HCT116 (cell line): Measurements from ENCODE around the gene TNFRSF19. TPM values are rescaled to one million over a fixed set of nuclear protein-coding genes. Genes with fewer than 3 reads are reported as not detected.

ENCODE experiments used
- ATAC-seq: fragments of 200-7000 bp; cut with Tn5 transposase; 2 replicates; pipeline ENCODE4 v1.9.1; 2020; ENCODE audit warnings: mild to moderate bottlenecking, moderate library complexity
- BruUV-seq: library from RNA; stranded (reverse); fragments of 400-500 nt; replicated peaks from 2 replicates; lab custom pipeline; 2021; lab: Mats Ljungman, UMichigan
- CTCF ChIA-PET: fragments of 300-600 bp; sonication (Branson Sonifier 250); formaldehyde crosslinking; loops from one replicate; lab custom pipeline; 2021; ENCODE audit warnings: antibody characterized with exemption; lab: Charles Lee
- POLR2A ChIA-PET: fragments of 300-600, 350-600 bp; sonication (Branson Sonifier 250); formaldehyde crosslinking; loops from one replicate; lab custom pipeline; 2021; ENCODE audit warnings: antibody characterized with exemption; lab: Charles Lee
- RAD21 ChIA-PET, 2 experiments: fragments of 300-600 bp; sonication (Branson Sonifier 250); formaldehyde crosslinking; loops; one replicate each; lab custom pipeline; 2023; ENCODE audit warnings: low total read pairs in 2 of 2; ENCODE audit not compliant: uncharacterized antibody in 2 of 2, unreplicated experiment in 2 of 2, low non-redundant PET in 1 of 2; lab: Charles Lee
- DNase-seq: peaks from one replicate; pipeline ENCODE4 v3.0.0-alpha.2; 2010; ENCODE audit warnings: low read depth, low spot score
- H2AFZ ChIP-seq: fragments of 200-600 bp; shearing (Covaris generic), sonication (generic); 2 replicates; pipeline ENCODE4 v1.6.1; 2017; ENCODE audit warnings: low read depth, mixed run types, mixed read lengths, antibody characterized with exemption, low read length; ENCODE audit not compliant: poor library complexity, severe bottlenecking
- H3K27ac ChIP-seq: 2 replicates; pipeline ENCODE4 v1.5.1; 2012; ENCODE audit warnings: low read depth, low read length
- H3K27me3 ChIP-seq: fragments of 200-600 bp; sonication (generic); 2 replicates; pipeline ENCODE4 v1.6.1; 2016; ENCODE audit warnings: mixed run types, low read length, mixed read lengths; ENCODE audit not compliant: insufficient read depth
- H3K36me3 ChIP-seq, 2 experiments: fragments of 200-500 bp in 1 of 2; fragments of 200-600 bp in 1 of 2; sonication (Bioruptor generic) in 1 of 2; sonication (generic) in 1 of 2; 2 replicates each; pipeline versions ENCODE4 v1.5.1 to v1.6.1; 2014 to 2016; ENCODE audit warnings: low read length in 2 of 2, inconsistent platforms in 1 of 2, mixed read lengths in 1 of 2, mixed run types in 1 of 2; ENCODE audit not compliant: insufficient read depth in 2 of 2, control insufficient read depth in 1 of 2
- H3K4me1 ChIP-seq, 2 experiments: fragments of 200-600 bp in 1 of 2; sonication (generic) in 1 of 2; 2 replicates each; pipeline versions ENCODE4 v1.5.1 to v1.6.1; 2012 to 2017; ENCODE audit warnings: low read length in 2 of 2, inconsistent platforms in 1 of 2, mild to moderate bottlenecking in 1 of 2, mixed read lengths in 1 of 2, mixed run types in 1 of 2, moderate library complexity in 1 of 2; ENCODE audit not compliant: insufficient read depth in 2 of 2, control insufficient read depth in 1 of 2
- H3K4me2 ChIP-seq: fragments of 200-600 bp; sonication (generic); 2 replicates; pipeline ENCODE4 v1.6.1; 2017; ENCODE audit warnings: mixed run types, low read length, mixed read lengths
- H3K4me3 ChIP-seq, 2 experiments: fragments of 200-600 bp in 1 of 2; sonication (generic) in 1 of 2; replicated peaks in 1 of 2; 2 replicates each; pipeline ENCODE4 v1.5.1; 2011 to 2016; ENCODE audit warnings: low read length in 2 of 2, control low read depth in 1 of 2, low read depth in 1 of 2, mild to moderate bottlenecking in 1 of 2, mixed read lengths in 1 of 2, mixed run types in 1 of 2
- H3K79me2 ChIP-seq: fragments of 200-600 bp; sonication (generic); 2 replicates; pipeline ENCODE4 v1.6.1; 2017; ENCODE audit warnings: mild to moderate bottlenecking, mixed run types, low read length, moderate library complexity, mixed read lengths; ENCODE audit not compliant: insufficient read depth
- H3K9ac ChIP-seq: fragments of 200-600 bp; sonication (generic); 2 replicates; pipeline ENCODE4 v1.6.1; 2016; ENCODE audit warnings: low read length, mixed read lengths
- H3K9me2 ChIP-seq: fragments of 200-600 bp; sonication (generic), shearing (Covaris generic); 2 replicates; pipeline ENCODE4 v1.6.1; 2017; ENCODE audit warnings: mixed run types, mild to moderate bottlenecking, moderate library complexity; ENCODE audit not compliant: insufficient read depth
- H3K9me3 ChIP-seq, 2 experiments: fragments of 200-500 bp in 1 of 2; fragments of 200-600 bp in 1 of 2; sonication (Bioruptor generic) in 1 of 2; sonication (generic) in 1 of 2; 2 replicates each; pipeline ENCODE4 v1.6.1; 2014 to 2017; ENCODE audit warnings: low read length in 2 of 2, mixed read lengths in 2 of 2, inconsistent platforms in 1 of 2, low read depth in 1 of 2, mild to moderate bottlenecking in 1 of 2, mixed run types in 1 of 2, moderate library complexity in 1 of 2; ENCODE audit not compliant: control insufficient read depth in 1 of 2, insufficient read depth in 1 of 2
- H4K20me1 ChIP-seq: fragments of 200-600 bp; sonication (generic), shearing (Covaris generic); 2 replicates; pipeline ENCODE4 v1.6.1; 2017; ENCODE audit warnings: mixed run types, mild to moderate bottlenecking, moderate library complexity; ENCODE audit not compliant: insufficient read depth
- CBX3 ChIP-seq: IDR thresholded peaks from 2 replicates; pipeline ENCODE4 v1.6.1; 2012; ENCODE audit warnings: low read depth
- CEBPB ChIP-seq: IDR thresholded peaks from 2 replicates; pipeline ENCODE4 v1.6.1; 2012; ENCODE audit warnings: low read depth
- CTCF ChIP-seq, 3 experiments: fragments of 200-600 bp in 1 of 3; sonication (generic) in 1 of 3; IDR thresholded peaks in 2 of 3; conservative IDR thresholded peaks in 1 of 3; 2 replicates each; pipeline ENCODE4 v1.5.1; 2012 to 2017; ENCODE audit warnings: low read depth in 2 of 3, low read length in 2 of 3, antibody characterized with exemption in 1 of 3, borderline replicate concordance in 1 of 3, control low read depth in 1 of 3, mild to moderate bottlenecking in 1 of 3, mixed read lengths in 1 of 3, mixed run types in 1 of 3, moderate library complexity in 1 of 3; ENCODE audit not compliant: insufficient read depth in 1 of 3
- EGR1 ChIP-seq: IDR thresholded peaks from 2 replicates; pipeline ENCODE4 v1.6.1; 2012; ENCODE audit warnings: low read depth
- EZH2 ChIP-seq: fragments of 200-600 bp; sonication (generic); IDR thresholded peaks from 2 replicates; pipeline ENCODE4 v1.6.1; 2017; ENCODE audit warnings: antibody characterized with exemption, mixed run types
- EZH2phosphoT487 ChIP-seq: fragments of 200-600 bp; IDR thresholded peaks from 2 replicates; pipeline ENCODE4 v1.6.1; 2018; ENCODE audit warnings: antibody characterized with exemption, borderline replicate concordance
- FOSL1 ChIP-seq: IDR thresholded peaks from 2 replicates; pipeline ENCODE4 v1.6.1; 2012; ENCODE audit warnings: low read depth
- JUND ChIP-seq: IDR thresholded peaks from 2 replicates; pipeline ENCODE4 v1.6.1; 2012
- MAX ChIP-seq: IDR thresholded peaks from 2 replicates; pipeline ENCODE4 v1.6.1; 2012
- POLR2A ChIP-seq: IDR thresholded peaks from 2 replicates; pipeline ENCODE4 v1.7.0; 2011; ENCODE audit warnings: borderline replicate concordance; ENCODE audit not compliant: insufficient read depth, insufficient read length; ENCODE audit errors: extremely low read depth
- POLR2AphosphoS5 ChIP-seq: IDR thresholded peaks from 2 replicates; pipeline ENCODE4 v1.6.1; 2011; ENCODE audit warnings: mild to moderate bottlenecking, low read depth, low read length, moderate library complexity
- RAD21 ChIP-seq: IDR thresholded peaks from 2 replicates; pipeline ENCODE4 v1.6.1; 2012; ENCODE audit warnings: low read depth, mild to moderate bottlenecking
- REST ChIP-seq: IDR thresholded peaks from 2 replicates; pipeline ENCODE4 v1.6.1; 2012; ENCODE audit warnings: low read depth
- SIN3A ChIP-seq: IDR thresholded peaks from 2 replicates; pipeline ENCODE4 v1.6.1; 2012; ENCODE audit warnings: low read depth
- SP1 ChIP-seq: IDR thresholded peaks from 2 replicates; pipeline ENCODE4 v1.6.1; 2012; ENCODE audit warnings: low read depth
- SRF ChIP-seq: IDR thresholded peaks from 2 replicates; pipeline ENCODE4 v1.6.1; 2012; ENCODE audit warnings: low read depth
- YY1 ChIP-seq: IDR thresholded peaks from 2 replicates; pipeline ENCODE4 v1.6.1; 2011; ENCODE audit warnings: low read length, low read depth, moderate library complexity, mild to moderate bottlenecking; ENCODE audit not compliant: insufficient replicate concordance; ENCODE audit errors: extremely low read depth
- ZBTB33 ChIP-seq: IDR thresholded peaks from 2 replicates; pipeline ENCODE4 v1.6.1; 2011; ENCODE audit warnings: mild to moderate bottlenecking, low read length, moderate library complexity; ENCODE audit not compliant: insufficient replicate concordance; ENCODE audit errors: extremely low read depth
- ZNF274 ChIP-seq: fragments of 200-500 bp; sonication (Bioruptor generic); IDR thresholded peaks from 2 replicates; pipeline ENCODE4 v1.6.1; 2014; ENCODE audit warnings: mild to moderate bottlenecking, low read depth, low read length, inconsistent platforms
- intact Hi-C: fragments of 100-400 bp; cut with micrococcal nuclease; formaldehyde crosslinking; loops from 2 replicates; pipeline ENCODE4 v1.10.0; 2022
- total RNA-seq: library from RNA; stranded (reverse); gene quantifications from one replicate; pipeline ENCODE4 v1.2.1, GENCODE V29; 2021; ENCODE audit not compliant: unreplicated experiment

The TNFRSF19 gene
- total RNA-seq, 1 experiment from 2014 or later, result 1.1 TPM

GRCh38 chr13:23686948-23687347 is 116.7 kb downstream of the TNFRSF19 start:
- intact Hi-C loops, result no loop called here
- H3K4me2 ChIP-seq, result no peak overlapping the region
- no peaks in the 10 kb centered on the region for H3K4me1 ChIP-seq
- no peak overlapping the region for H3K27ac ChIP-seq
- ChIA-PET CTCF (no interaction called here), POLR2A (no interaction called here), RAD21 (no interaction called here)
- H3K79me2 ChIP-seq, result no peaks in the 10 kb centered on the region
- no peaks in the 10 kb centered on the region for H3K9me3 ChIP-seq
- H4K20me1 ChIP-seq, result no peaks in the 10 kb centered on the region
- no peak overlapping the region for H2AFZ ChIP-seq
- H3K27me3 ChIP-seq, result no peaks in the 10 kb centered on the region
- no peak overlapping the region for H3K4me3 ChIP-seq
- ATAC-seq (no peak), DNase-seq (no peak)
- BruUV-seq, result no TSS peak
- H3K9ac ChIP-seq, result no peak overlapping the region
- H3K9me2 ChIP-seq, result no peaks in the 10 kb centered on the region
- TF ChIP-seq MAX, result no peak
- TF ChIP-seq EGR1, result no peak
- no peak for TF ChIP-seq RAD21
- no peak for TF ChIP-seq REST
- no peak for TF ChIP-seq CTCF (IDR thresholded peaks at IDR 0.05 in 2 of 3, conservative IDR thresholded peaks at IDR 0.05 in 1 of 3; ENCODE audit: borderline replicate concordance in 1 of 3, insufficient read depth in 1 of 3, low read depth in 2 of 3, low read length in 2 of 3)
- no peak for TF ChIP-seq SP1
- no peak for TF ChIP-seq SIN3A
- TF ChIP-seq POLR2A, result no peak
- no peak for TF ChIP-seq CBX3
- TF ChIP-seq EZH2phosphoT487, result no peak
- TF ChIP-seq EZH2, result no peak
- no peak for TF ChIP-seq CEBPB
- TF ChIP-seq ZNF274, result no peak
- no peak for TF ChIP-seq POLR2AphosphoS5
- no peak for TF ChIP-seq JUND
- no peak for TF ChIP-seq YY1
- TF ChIP-seq FOSL1, result no peak
- TF ChIP-seq ZBTB33, result no peak
- no peak for TF ChIP-seq SRF
- no peaks in the 10 kb centered on the region for H3K36me3 ChIP-seq
